ENCODE measurements around the gene TTYH3.

The TTYH3 gene

GRCh38 chr7:2710901-2711551, 79.2 kb downstream of the TTYH3 start:
- DNase-seq = no peak

GRCh38 chr7:2711895-2712675, 80.3 kb downstream of the TTYH3 start:
- no peak for DNase-seq

- no peak for DNase-seq
These were observed 81.6 kb downstream of the TTYH3 start for GRCh38 chr7:2713370-2713769.

- no peak for DNase-seq
These were observed 82.2 kb downstream of the TTYH3 start for GRCh38 chr7:2713978-2714377.

Measured in activated CD4-positive, alpha-beta T cell treated with anti-CD3 and anti-CD28 coated beads, Interleukin-2, amount 50 U/mL, for 4 hours (primary cell).